Effector memory CD4-positive, alpha-beta T cell (primary cell): ENCODE results near the gene PHEX.
A peak's percentile ranks its signal among the peaks of the same experiment; 100 is the strongest.

Experiments
- DNase-seq, 3 donors: peaks; one replicate each; pipeline ENCODE4 v3.0.0-alpha.2; 2020
- H3K27ac ChIP-seq: 2 replicates; pipeline ENCODE4 v1.7.0; 2013; ENCODE audit warnings: mild to moderate bottlenecking, low read length, moderate library complexity; ENCODE audit not compliant: insufficient read depth, poor library complexity, severe bottlenecking
- H3K27me3 ChIP-seq: replicated peaks from 2 replicates; pipeline ENCODE4 v1.7.0; 2013; ENCODE audit warnings: mild to moderate bottlenecking, low read length; ENCODE audit not compliant: insufficient read depth, control insufficient read depth, poor library complexity, severe bottlenecking
- H3K36me3 ChIP-seq: 2 replicates; pipeline ENCODE4 v1.7.0; 2013; ENCODE audit warnings: mild to moderate bottlenecking, low read length, moderate library complexity; ENCODE audit not compliant: control insufficient read depth, insufficient read depth
- H3K4me1 ChIP-seq: 2 replicates; pipeline ENCODE4 v1.7.0; 2013; ENCODE audit warnings: low read length, mild to moderate bottlenecking; ENCODE audit not compliant: control insufficient read depth, insufficient read depth, poor library complexity, severe bottlenecking
- H3K4me3 ChIP-seq: 2 replicates; pipeline ENCODE4 v1.7.0; 2013; ENCODE audit warnings: low read length, low read depth, mild to moderate bottlenecking; ENCODE audit not compliant: insufficient read depth, poor library complexity, severe bottlenecking
- H3K9me3 ChIP-seq: 2 replicates; pipeline ENCODE4 v1.7.0; 2013; ENCODE audit warnings: mild to moderate bottlenecking, low read length, moderate library complexity; ENCODE audit not compliant: control insufficient read depth

The PHEX gene

DNA sequence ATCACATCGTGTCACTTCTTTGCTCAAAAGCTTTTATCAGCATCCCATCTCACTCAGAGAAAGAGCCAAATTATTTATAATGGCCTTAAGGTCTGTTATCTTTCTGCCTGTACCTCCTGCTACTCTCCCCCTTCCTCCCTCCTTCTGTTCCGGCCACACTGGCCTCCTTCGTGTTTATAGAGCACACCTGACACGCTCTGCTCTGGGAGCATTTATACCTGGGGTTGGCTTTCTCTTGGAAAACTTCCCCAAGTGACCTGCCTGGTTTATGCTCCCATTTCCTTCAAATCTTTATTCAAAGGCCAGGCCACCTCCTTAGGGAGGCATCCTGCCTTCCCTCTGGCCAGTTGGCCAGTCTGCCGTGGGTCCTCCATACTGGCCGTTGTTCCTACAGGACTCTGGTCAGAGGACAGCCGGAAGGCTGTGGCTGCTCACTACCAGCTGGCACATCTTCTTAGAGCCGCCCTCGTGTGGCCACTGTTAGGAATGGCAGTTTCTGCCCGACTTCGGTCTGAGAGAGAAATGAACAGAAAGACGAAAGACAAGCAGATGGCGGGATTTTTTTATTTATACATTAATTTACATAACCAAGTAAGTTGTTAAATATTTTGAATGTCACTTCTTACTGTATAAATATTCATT lies 160.4 kb downstream of the PHEX start:
- Histone ChIP-seq H3K27me3 (no peaks in the 10 kb centered on the region), H3K4me1 (no peaks in the 10 kb centered on the region), H3K36me3 (no peaks in the 10 kb centered on the region), H3K27ac (no peak overlapping the region), H3K9me3 (no peaks in the 10 kb centered on the region), H3K4me3 (no peak overlapping the region)
- peak; percentile 0 to 14 (median 3) for DNase-seq

DNA sequence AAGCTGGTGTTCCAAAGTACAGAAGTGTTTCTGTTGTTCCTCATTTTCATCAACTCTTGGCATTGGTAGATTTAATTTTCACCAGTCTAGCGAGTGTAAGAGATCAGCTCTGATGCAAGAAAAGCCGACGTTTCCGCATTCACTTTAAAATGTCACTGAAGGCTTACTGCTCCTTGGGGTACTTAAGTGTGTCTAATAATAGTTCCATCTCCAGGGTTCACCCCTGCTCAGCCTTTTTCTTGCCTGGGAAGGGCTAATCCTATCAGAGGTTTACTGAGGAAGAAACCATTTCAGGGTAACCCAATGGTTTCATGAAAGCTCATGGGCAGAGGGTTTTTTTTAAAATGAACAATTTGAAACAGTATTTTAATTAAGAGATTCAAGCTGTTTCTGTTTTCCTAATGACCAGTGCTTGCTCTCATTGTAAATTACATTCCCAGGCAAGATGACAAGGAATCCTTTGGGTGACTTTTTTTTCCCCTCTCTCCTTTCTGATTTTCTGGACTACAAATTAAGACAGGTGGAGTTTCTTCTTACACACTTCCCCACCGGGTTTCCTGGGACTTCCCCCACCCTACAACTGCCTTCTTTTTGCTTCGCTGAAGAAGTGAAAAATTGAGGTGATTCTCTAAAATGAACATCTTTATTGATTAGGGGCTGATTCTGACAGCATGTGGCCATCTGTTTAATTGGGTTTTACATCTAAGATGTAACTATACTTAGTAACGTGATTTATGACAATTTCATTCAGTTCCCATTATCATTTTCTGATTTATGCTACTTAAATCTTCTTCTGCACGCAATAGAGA lies 161.9 kb downstream of the PHEX start:
- Histone ChIP-seq H3K4me3 (no peak overlapping the region), H3K27me3 (no peaks in the 10 kb centered on the region)
- DNase-seq, result no peak

DNA sequence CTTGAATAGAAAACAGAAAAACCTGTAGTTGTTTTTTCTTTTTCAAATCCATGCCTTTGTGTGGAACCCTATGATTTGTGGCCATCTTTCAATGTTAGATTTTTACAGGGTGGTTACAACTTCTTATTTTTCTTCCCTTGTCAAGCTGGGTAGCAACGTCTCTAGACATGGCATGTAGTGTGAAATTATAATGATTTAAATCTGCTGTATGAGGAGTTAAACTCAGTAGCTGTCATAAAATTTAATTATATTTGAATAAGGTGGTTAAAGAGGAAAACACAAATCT lies 162.5 kb downstream of the PHEX start:
- H3K27ac ChIP-seq, result no peak overlapping the region
- no peaks in the 10 kb centered on the region for H3K27me3 ChIP-seq
- H3K9me3 ChIP-seq, result no peaks in the 10 kb centered on the region
- H3K36me3 ChIP-seq, result no peaks in the 10 kb centered on the region
- H3K4me3 ChIP-seq, result no peak overlapping the region
- no peak for DNase-seq
- no peaks in the 10 kb centered on the region for H3K4me1 ChIP-seq

More for the DNA sequence above, 161.9 kb downstream of the PHEX start:
- no peaks in the 10 kb centered on the region for H3K4me1 ChIP-seq
- H3K9me3 ChIP-seq, result no peaks in the 10 kb centered on the region
- H3K36me3 ChIP-seq, result no peaks in the 10 kb centered on the region
- H3K27ac ChIP-seq, result no peak overlapping the region

- no peaks in the 10 kb centered on the region for H3K36me3 ChIP-seq
- H3K27me3 ChIP-seq, result no peaks in the 10 kb centered on the region
- no peaks in the 10 kb centered on the region for H3K4me1 ChIP-seq
- no peak for DNase-seq
- H3K9me3 ChIP-seq, result no peaks in the 10 kb centered on the region
- no peak overlapping the region for H3K27ac ChIP-seq
- no peak overlapping the region for H3K4me3 ChIP-seq
These were observed 164.0 kb downstream of the PHEX start for GRCh38 chrX:22196149-22196548.

- Histone ChIP-seq H3K4me3 (no peak overlapping the region), H3K9me3 (no peaks in the 10 kb centered on the region), H3K36me3 (no peaks in the 10 kb centered on the region), H3K4me1 (no peaks in the 10 kb centered on the region), H3K27me3 (no peaks in the 10 kb centered on the region), H3K27ac (no peak overlapping the region)
- DNase-seq, result no peak
These were observed 170.1 kb downstream of the PHEX start for GRCh38 chrX:22202251-22202650.

DNA sequence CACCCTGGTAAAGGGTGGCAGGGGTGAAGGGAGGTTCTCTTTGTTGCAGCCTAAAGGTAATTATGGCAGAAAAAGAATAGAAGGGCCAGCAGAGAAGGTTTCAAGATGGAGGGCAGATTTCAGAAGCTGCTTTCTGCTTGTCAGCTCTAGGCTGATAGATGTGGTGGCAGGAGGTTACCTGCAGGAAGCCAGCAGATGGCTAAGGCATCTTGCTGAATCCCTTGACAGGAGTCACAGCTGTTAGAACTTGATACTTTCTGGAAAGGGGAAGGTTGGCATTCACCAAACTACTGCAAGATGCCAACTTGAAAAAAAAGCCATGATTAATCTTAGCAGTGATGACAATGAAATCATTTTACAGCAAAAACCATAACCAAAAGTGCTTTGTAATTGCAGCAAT lies 171.1 kb downstream of the PHEX start:
- DNase-seq, result no peak
- H3K4me3 ChIP-seq, result no peak overlapping the region
- no peaks in the 10 kb centered on the region for H3K36me3 ChIP-seq
- no peaks in the 10 kb centered on the region for H3K27me3 ChIP-seq
- no peaks in the 10 kb centered on the region for H3K9me3 ChIP-seq
- H3K27ac ChIP-seq, result no peak overlapping the region
- no peaks in the 10 kb centered on the region for H3K4me1 ChIP-seq

DNA sequence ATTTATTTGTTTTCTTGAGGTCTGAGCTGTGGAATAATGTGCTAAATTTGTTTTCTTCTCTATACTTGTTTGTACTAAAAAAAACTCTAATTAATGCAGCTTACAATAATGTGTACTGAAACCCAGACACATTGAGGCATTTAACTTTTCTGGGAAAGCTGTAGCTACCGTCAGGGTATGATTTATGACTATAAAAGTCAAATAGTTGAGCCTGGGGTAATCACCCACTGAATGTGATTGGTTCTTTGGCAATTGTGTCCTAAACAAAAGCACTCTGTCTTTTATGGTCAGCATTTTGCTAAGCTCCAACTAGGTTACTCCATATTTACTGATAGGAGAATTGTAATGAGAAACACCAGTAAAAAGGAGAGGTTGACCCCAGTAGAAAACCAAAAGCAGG lies 174.7 kb downstream of the PHEX start:
- no peaks in the 10 kb centered on the region for H3K27me3 ChIP-seq
- H3K4me3 ChIP-seq, result no peak overlapping the region
- no peaks in the 10 kb centered on the region for H3K36me3 ChIP-seq
- H3K9me3 ChIP-seq, result no peaks in the 10 kb centered on the region
- DNase-seq, result no peak
- H3K4me1 ChIP-seq, result no peaks in the 10 kb centered on the region
- no peak overlapping the region for H3K27ac ChIP-seq

DNA sequence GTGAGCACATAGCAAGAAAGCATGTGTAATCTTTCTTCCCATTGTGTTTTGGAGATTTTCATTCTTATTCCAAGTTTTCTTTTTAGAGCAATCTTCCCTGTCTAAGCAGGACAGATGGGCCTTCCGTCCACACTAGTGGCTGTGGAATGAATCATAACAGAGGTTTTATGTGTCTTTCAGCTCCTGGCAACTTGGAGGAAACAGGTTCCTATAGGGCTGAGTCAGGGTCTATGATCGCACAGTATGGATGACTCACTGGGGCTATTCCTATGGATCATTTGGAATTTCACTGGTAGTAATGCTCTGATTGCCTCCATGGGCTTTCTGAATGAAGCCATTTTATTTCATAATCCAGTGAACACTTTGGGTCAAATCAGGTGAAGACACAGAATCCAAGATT lies 188.8 kb downstream of the PHEX start:
- Histone ChIP-seq H3K36me3 (no peaks in the 10 kb centered on the region), H3K4me1 (no peaks in the 10 kb centered on the region), H3K27ac (no peak overlapping the region), H3K4me3 (no peak overlapping the region), H3K9me3 (no peaks in the 10 kb centered on the region), H3K27me3 (no peaks in the 10 kb centered on the region)
- no peak for DNase-seq

DNA sequence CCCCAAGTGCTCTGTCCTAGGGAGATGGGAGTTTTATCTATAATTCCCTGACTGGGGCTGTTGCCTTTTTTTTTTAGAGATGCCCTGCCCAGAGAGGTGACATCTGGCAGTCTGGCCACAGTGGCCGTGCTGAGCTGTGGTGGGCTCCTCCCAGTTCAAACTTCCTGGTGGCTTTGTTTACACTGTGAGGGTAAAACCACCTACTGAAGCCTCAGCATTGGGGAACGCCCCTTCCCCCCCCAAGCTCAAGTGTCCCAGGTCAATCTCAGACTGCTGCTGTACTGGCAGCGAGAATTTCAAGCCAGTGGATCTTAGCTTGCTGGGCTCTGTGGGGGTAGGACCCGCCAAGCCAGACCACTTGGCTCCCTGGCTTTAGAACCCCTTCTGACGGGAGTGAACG lies 202.3 kb downstream of the PHEX start:
- no peaks in the 10 kb centered on the region for H3K27me3 ChIP-seq
- H3K9me3 ChIP-seq, result no peaks in the 10 kb centered on the region
- no peak overlapping the region for H3K27ac ChIP-seq
- H3K36me3 ChIP-seq, result no peaks in the 10 kb centered on the region
- DNase-seq, result no peak
- H3K4me1 ChIP-seq, result no peaks in the 10 kb centered on the region
- H3K4me3 ChIP-seq, result no peak overlapping the region

DNA sequence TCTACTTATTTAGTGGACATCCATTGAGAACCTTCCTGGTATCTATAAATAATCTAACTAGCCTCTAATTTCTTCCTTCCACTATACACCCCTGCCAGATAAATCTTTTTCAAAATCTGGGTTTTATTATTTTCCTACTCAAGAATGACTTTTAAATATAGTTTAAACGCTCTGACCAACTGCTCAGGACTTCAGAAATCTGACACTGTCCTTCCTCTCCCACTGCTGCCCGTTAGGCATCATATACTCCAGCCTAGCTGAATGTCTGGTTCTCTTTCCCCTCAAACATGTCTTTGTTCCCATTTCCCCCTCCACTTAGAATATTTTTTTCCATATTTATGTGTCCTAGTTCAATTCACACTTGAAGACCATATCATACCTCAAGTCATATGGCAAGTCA lies 205.4 kb downstream of the PHEX start:
- no peak overlapping the region for H3K27ac ChIP-seq
- DNase-seq, result no peak
- no peaks in the 10 kb centered on the region for H3K36me3 ChIP-seq
- no peaks in the 10 kb centered on the region for H3K4me1 ChIP-seq
- H3K9me3 ChIP-seq, result no peaks in the 10 kb centered on the region
- no peaks in the 10 kb centered on the region for H3K27me3 ChIP-seq
- H3K4me3 ChIP-seq, result no peak overlapping the region
